Liver (tissue), 9 donors: ENCODE data around the gene TEX14. TPM values are rescaled to one million over a fixed set of nuclear protein-coding genes. Genes with fewer than 3 reads are reported as not detected.

Experiments used
- DNase-seq: peaks from one replicate; pipeline ENCODE4 v3.0.0-alpha.2; 2017; ENCODE audit warnings: low spot score
- H3K27ac ChIP-seq, 2 donors: one replicate each; pipeline ENCODE4 v1.7.0; 2013; ENCODE audit warnings: inconsistent platforms in 2 of 2, low read length in 2 of 2, control low read depth in 1 of 2, low read depth in 1 of 2, mild to moderate bottlenecking in 1 of 2
- H3K27me3 ChIP-seq, 4 donors: one replicate each; pipeline versions ENCODE4 v1.6.1 to v1.7.0; 2013; ENCODE audit warnings: low read length in 3 of 4, inconsistent platforms in 1 of 4, mild to moderate bottlenecking in 1 of 4, moderate library complexity in 1 of 4; ENCODE audit not compliant: control insufficient read depth in 4 of 4, insufficient read depth in 4 of 4
- H3K36me3 ChIP-seq, 4 donors: one replicate each; pipeline versions ENCODE4 v1.6.1 to v1.7.0; 2013; ENCODE audit warnings: low read length in 3 of 4, mild to moderate bottlenecking in 3 of 4, low read depth in 1 of 4, moderate library complexity in 1 of 4; ENCODE audit not compliant: control insufficient read depth in 4 of 4, insufficient read depth in 3 of 4
- H3K4me1 ChIP-seq, 4 donors: one replicate each; pipeline versions ENCODE4 v1.6.1 to v1.7.0; 2013; ENCODE audit warnings: low read length in 3 of 4, mild to moderate bottlenecking in 3 of 4, moderate library complexity in 1 of 4; ENCODE audit not compliant: control insufficient read depth in 4 of 4, insufficient read depth in 4 of 4
- H3K4me3 ChIP-seq, 3 donors: one replicate each; pipeline versions ENCODE4 v1.6.1 to v1.7.0; 2013; ENCODE audit warnings: low read length in 3 of 3, control low read depth in 1 of 3, low read depth in 1 of 3, mild to moderate bottlenecking in 1 of 3
- H3K9ac ChIP-seq, 2 donors: one replicate each; pipeline ENCODE4 v1.7.0; 2013; ENCODE audit warnings: low read length in 2 of 2, mild to moderate bottlenecking in 2 of 2, moderate library complexity in 2 of 2, control low read depth in 1 of 2, low read depth in 1 of 2
- H3K9me3 ChIP-seq, 4 donors: one replicate each; pipeline versions ENCODE4 v1.6.1 to v1.7.0; 2013; ENCODE audit warnings: low read length in 3 of 4; ENCODE audit not compliant: control insufficient read depth in 4 of 4
- ATF3 ChIP-seq: IDR thresholded peaks from 2 replicates; pipeline ENCODE4 v1.6.1; 2016; ENCODE audit warnings: antibody characterized with exemption
- CTCF ChIP-seq: fragments of 150-350 bp; IDR thresholded peaks from 2 replicates; pipeline ENCODE4 v1.5.1; 2017; ENCODE audit warnings: improper control_type of control experiment, low read depth, low read length; ENCODE audit not compliant: missing input control
- EGR1 ChIP-seq, 2 donors: IDR thresholded peaks; 2 replicates each; pipeline ENCODE4 v1.6.1; 2016 to 2018; ENCODE audit warnings: antibody characterized with exemption in 2 of 2, low read depth in 2 of 2
- FOXA1 ChIP-seq: IDR thresholded peaks from 2 replicates; pipeline ENCODE4 v1.6.1; 2016; ENCODE audit warnings: antibody characterized with exemption
- FOXA2 ChIP-seq: IDR thresholded peaks from 2 replicates; pipeline ENCODE4 v1.6.1; 2016; ENCODE audit warnings: antibody characterized with exemption
- GABPA ChIP-seq, 2 donors: IDR thresholded peaks in 1 of 2; conservative IDR thresholded peaks in 1 of 2; 2 replicates each; pipeline ENCODE4 v1.6.1; 2016; ENCODE audit warnings: antibody characterized with exemption in 2 of 2, mild to moderate bottlenecking in 1 of 2, moderate library complexity in 1 of 2
- HNF4A ChIP-seq, 2 donors: conservative IDR thresholded peaks; 2 replicates each; pipeline ENCODE4 v1.6.1; 2016; ENCODE audit warnings: antibody characterized with exemption in 2 of 2, mild to moderate bottlenecking in 2 of 2
- HNF4G ChIP-seq: IDR thresholded peaks from 2 replicates; pipeline ENCODE4 v1.6.1; 2016; ENCODE audit warnings: antibody characterized with exemption
- JUND ChIP-seq, 2 donors: IDR thresholded peaks; 2 replicates each; pipeline ENCODE4 v1.6.1; 2016; ENCODE audit warnings: antibody characterized with exemption in 2 of 2
- MAX ChIP-seq: IDR thresholded peaks from 2 replicates; pipeline ENCODE4 v1.6.1; 2016; ENCODE audit warnings: antibody characterized with exemption
- NR2F2 ChIP-seq: IDR thresholded peaks from 2 replicates; pipeline ENCODE4 v1.6.1; 2016; ENCODE audit warnings: antibody characterized with exemption
- RAD21 ChIP-seq, 2 donors: IDR thresholded peaks; 2 replicates each; pipeline ENCODE4 v1.6.1; 2016; ENCODE audit warnings: antibody characterized with exemption in 2 of 2, mild to moderate bottlenecking in 2 of 2
- REST ChIP-seq: IDR thresholded peaks from 2 replicates; pipeline ENCODE4 v1.6.1; 2016; ENCODE audit warnings: antibody characterized with exemption, mild to moderate bottlenecking
- SP1 ChIP-seq: IDR thresholded peaks from 2 replicates; pipeline ENCODE4 v1.6.1; 2018; ENCODE audit warnings: antibody characterized with exemption, mild to moderate bottlenecking
- TAF1 ChIP-seq: conservative IDR thresholded peaks from 2 replicates; pipeline ENCODE4 v1.6.1; 2016; ENCODE audit warnings: antibody characterized with exemption, mild to moderate bottlenecking
- ZBTB33 ChIP-seq: IDR thresholded peaks from 2 replicates; pipeline ENCODE4 v1.6.1; 2016; ENCODE audit warnings: antibody characterized with exemption
- WGBS: extraction: QIAGEN DNeasy Blood & Tissue Kit; methylation state at CpG from one replicate; pipeline ENCODE4 v1.1.7; 2013; 5-methylcytosine and 5-hydroxymethylcytosine counted together
- polyA plus RNA-seq, 2 donors: library from polyadenylated mRNA; stranded (reverse) in 1 of 2; unstranded in 1 of 2; fragments of 200-250 nt in 1 of 2; fragments of >200 nt in 1 of 2; fragmentation: Nextera tagmentation in 1 of 2; extraction: Ambion mirVana in 1 of 2; gene quantifications; one replicate each; pipeline versions ENCODE4 v1.2.1 to v1.2.3, GENCODE V29; 2013 to 2015
- total RNA-seq, 2 donors: library from RNA; depleted of rRNA; stranded (reverse); fragments of >200 nt; gene quantifications; one replicate each; pipeline ENCODE4 v1.2.3, GENCODE V29; 2014
- donor health status: healthy.
- donor health status: healthy.
- donor health status: healthy.
- donor health status: healthy.
- donor health status: healthy.

The TEX14 gene
- total and polyA plus RNA-seq, 4 donors: 0.01 to 0.17 (median 0.13) TPM

- TF ChIP-seq CTCF (no peak), HNF4A (conservative IDR thresholded peaks at IDR 0.05) (peak; percentile 12 to 39), EGR1 (IDR thresholded peaks at IDR 0.05; ENCODE audit: low read depth in 2 of 2) (no peak)
Observed at GRCh38 chr17:58640202-58640601, 51.6 kb downstream of the TEX14 start (continued).

GRCh38 chr17:58639681-58640080 is 52.2 kb downstream of the TEX14 start:
- Histone ChIP-seq H3K4me3 (no peak overlapping the region), H3K36me3 (no peaks in the 10 kb centered on the region), H3K27me3 (no peaks in the 10 kb centered on the region), H3K9ac (no peak overlapping the region), H3K27ac (no peak overlapping the region), H3K9me3 (no peaks in the 10 kb centered on the region), H3K4me1 (peaks cover 2 to 9% (median 5%) of the 10 kb centered on the region in 4 donors)
- DNase-seq: no peak
- TF ChIP-seq FOXA2 (no peak), ATF3 (no peak), RAD21 (IDR thresholded peaks at IDR 0.05) (no peak), MAX (no peak), HNF4G (no peak), CTCF (no peak), REST (no peak), SP1 (no peak), NR2F2 (no peak), EGR1 (IDR thresholded peaks at IDR 0.05; ENCODE audit: low read depth in 2 of 2) (no peak), GABPA (IDR thresholded peaks at IDR 0.05 in 1 of 2, conservative IDR thresholded peaks at IDR 0.05 in 1 of 2) (no peak), TAF1 (no peak), ZBTB33 (no peak), FOXA1 (no peak), JUND (IDR thresholded peaks at IDR 0.05) (no peak)
- WGBS: 58% methylated on average over 6 of the region's 6 CpGs
